RWPE2 (cell line): ENCODE data around the gene TMEM247.

Experiments used
- ATAC-seq: fragments of 200-7000 bp; cut with Tn5 transposase; 3 replicates; pipeline ENCODE4 v1.9.1; 2021; ENCODE audit warnings: low read depth
- DNase-seq: peaks from one replicate; pipeline ENCODE4 v3.0.0-alpha.2; 2020; ENCODE audit warnings: low spot score
- H3K27ac ChIP-seq: fragments of 450-650 bp; 2 replicates; pipeline ENCODE4 v1.5.1; 2017; ENCODE audit warnings: mild to moderate bottlenecking; ENCODE audit not compliant: poor library complexity, severe bottlenecking
- H3K27me3 ChIP-seq: fragments of 250-450 bp; sonication (Bioruptor Pico); 2 replicates; pipeline ENCODE4 v1.5.1; 2021; ENCODE audit warnings: mild to moderate bottlenecking, moderate library complexity; ENCODE audit not compliant: insufficient read depth, poor library complexity, severe bottlenecking
- H3K36me3 ChIP-seq: fragments of 250-450 bp; sonication (Bioruptor Pico); 2 replicates; pipeline ENCODE4 v1.5.1; 2020; ENCODE audit warnings: low read depth, mild to moderate bottlenecking, moderate library complexity
- H3K4me1 ChIP-seq: fragments of 250-450 bp; sonication (Bioruptor Pico); 2 replicates; pipeline ENCODE4 v1.5.1; 2021; ENCODE audit warnings: mild to moderate bottlenecking, moderate library complexity; ENCODE audit not compliant: insufficient read depth, poor library complexity, severe bottlenecking
- H3K4me3 ChIP-seq: fragments of 250-450 bp; sonication (Bioruptor Pico); 2 replicates; pipeline ENCODE4 v1.5.1; 2021; ENCODE audit warnings: mild to moderate bottlenecking, moderate library complexity; ENCODE audit not compliant: severe bottlenecking
- H3K9me3 ChIP-seq: fragments of 250-450 bp; sonication (Bioruptor Pico); 2 replicates; pipeline ENCODE4 v1.5.1; 2021; ENCODE audit warnings: mild to moderate bottlenecking, moderate library complexity; ENCODE audit not compliant: severe bottlenecking
- TF ChIP-seq, protein P1 (sequence below): fragments of 450-650 bp; IDR thresholded peaks from one replicate; pipeline ENCODE4 v1.5.1; 2017; ENCODE audit warnings: mild to moderate bottlenecking, moderate library complexity; ENCODE audit not compliant: poor library complexity, severe bottlenecking

TMEM247 gene

GRCh38 chr2:46505472-46505783 is 26.1 kb downstream of the TMEM247 start:
- no peak overlapping the region for H3K27ac ChIP-seq
- H3K27me3 ChIP-seq = no peaks in the 10 kb centered on the region
- no peak for ATAC-seq
- TF ChIP-seq, protein P1, sequence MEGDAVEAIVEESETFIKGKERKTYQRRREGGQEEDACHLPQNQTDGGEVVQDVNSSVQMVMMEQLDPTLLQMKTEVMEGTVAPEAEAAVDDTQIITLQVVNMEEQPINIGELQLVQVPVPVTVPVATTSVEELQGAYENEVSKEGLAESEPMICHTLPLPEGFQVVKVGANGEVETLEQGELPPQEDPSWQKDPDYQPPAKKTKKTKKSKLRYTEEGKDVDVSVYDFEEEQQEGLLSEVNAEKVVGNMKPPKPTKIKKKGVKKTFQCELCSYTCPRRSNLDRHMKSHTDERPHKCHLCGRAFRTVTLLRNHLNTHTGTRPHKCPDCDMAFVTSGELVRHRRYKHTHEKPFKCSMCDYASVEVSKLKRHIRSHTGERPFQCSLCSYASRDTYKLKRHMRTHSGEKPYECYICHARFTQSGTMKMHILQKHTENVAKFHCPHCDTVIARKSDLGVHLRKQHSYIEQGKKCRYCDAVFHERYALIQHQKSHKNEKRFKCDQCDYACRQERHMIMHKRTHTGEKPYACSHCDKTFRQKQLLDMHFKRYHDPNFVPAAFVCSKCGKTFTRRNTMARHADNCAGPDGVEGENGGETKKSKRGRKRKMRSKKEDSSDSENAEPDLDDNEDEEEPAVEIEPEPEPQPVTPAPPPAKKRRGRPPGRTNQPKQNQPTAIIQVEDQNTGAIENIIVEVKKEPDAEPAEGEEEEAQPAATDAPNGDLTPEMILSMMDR = no peak
- no peaks in the 10 kb centered on the region for H3K36me3 ChIP-seq
- no peaks in the 10 kb centered on the region for H3K9me3 ChIP-seq
- no peaks in the 10 kb centered on the region for H3K4me1 ChIP-seq
- no peak for DNase-seq
- no peak overlapping the region for H3K4me3 ChIP-seq

GRCh38 chr2:46506131-46506706 is 26.9 kb downstream of the TMEM247 start:
- H3K27me3 ChIP-seq = no peaks in the 10 kb centered on the region
- no peak overlapping the region for H3K4me3 ChIP-seq
- no peak overlapping the region for H3K27ac ChIP-seq
- no peaks in the 10 kb centered on the region for H3K4me1 ChIP-seq
- TF ChIP-seq, protein P1 = no peak
- no peak for ATAC-seq
- H3K9me3 ChIP-seq = no peaks in the 10 kb centered on the region
- no peaks in the 10 kb centered on the region for H3K36me3 ChIP-seq
- DNase-seq = no peak

- H3K27me3 ChIP-seq = no peaks in the 10 kb centered on the region
- no peak overlapping the region for H3K4me3 ChIP-seq
- no peak overlapping the region for H3K27ac ChIP-seq
- TF ChIP-seq, protein P1 = no peak
- ATAC-seq = no peak
- no peaks in the 10 kb centered on the region for H3K36me3 ChIP-seq
- H3K9me3 ChIP-seq = no peaks in the 10 kb centered on the region
- DNase-seq = no peak
- H3K4me1 ChIP-seq = no peaks in the 10 kb centered on the region
Measured at GRCh38 chr2:46508312-46508711, 28.9 kb downstream of the TMEM247 start.

GRCh38 chr2:46508759-46509158 is 29.4 kb downstream of the TMEM247 start:
- no peak for ATAC-seq
- no peaks in the 10 kb centered on the region for H3K4me1 ChIP-seq

DNA sequence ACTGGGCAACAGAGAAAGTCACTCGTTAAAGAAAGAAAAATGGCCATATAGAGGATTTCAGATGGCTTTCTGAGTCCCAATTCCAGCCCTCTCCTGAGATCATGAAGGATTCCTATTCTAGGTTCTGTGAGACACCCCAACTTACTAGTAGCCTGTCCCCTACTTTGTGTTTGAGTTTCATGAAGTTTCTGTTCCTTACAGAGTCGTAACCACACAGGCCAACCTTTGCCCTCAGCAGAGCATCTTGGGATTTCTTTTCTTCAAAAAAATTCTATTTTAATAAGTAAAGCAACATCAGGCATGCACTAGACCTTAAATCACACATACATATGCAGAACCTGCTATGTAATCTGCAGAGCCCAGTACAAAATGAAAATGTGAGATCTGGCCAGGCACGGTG is 30.4 kb downstream of the TMEM247 start:
- no peak overlapping the region for H3K4me3 ChIP-seq
- no peaks in the 10 kb centered on the region for H3K9me3 ChIP-seq
- TF ChIP-seq, protein P1 = no peak
- H3K27ac ChIP-seq = no peak overlapping the region
- DNase-seq (no peak), ATAC-seq (no peak)
- H3K4me1 ChIP-seq = no peaks in the 10 kb centered on the region
- no peaks in the 10 kb centered on the region for H3K27me3 ChIP-seq
- H3K36me3 ChIP-seq = no peaks in the 10 kb centered on the region

More at GRCh38 chr2:46508759-46509158, 29.4 kb downstream of the TMEM247 start:
- Histone ChIP-seq H3K36me3 (no peaks in the 10 kb centered on the region), H3K4me3 (no peak overlapping the region), H3K27ac (no peak overlapping the region), H3K9me3 (no peaks in the 10 kb centered on the region), H3K27me3 (no peaks in the 10 kb centered on the region)
- DNase-seq = no peak
- TF ChIP-seq, protein P1 = no peak
